Mesodermal cell (in vitro differentiated cells): ENCODE data around the gene CHD5.

Experiments used
- H3K27ac ChIP-seq: 2 replicates; pipeline ENCODE4 v1.7.0; 2013; ENCODE audit warnings: mild to moderate bottlenecking, low read depth, low read length, moderate library complexity; ENCODE audit not compliant: severe bottlenecking
- H3K36me3 ChIP-seq: 2 replicates; pipeline ENCODE4 v1.7.1; 2013; ENCODE audit warnings: mild to moderate bottlenecking, low read length, moderate library complexity; ENCODE audit not compliant: control insufficient read depth, insufficient read depth
- H3K4me1 ChIP-seq: one replicate; pipeline ENCODE4 v1.7.1; 2013; ENCODE audit warnings: mild to moderate bottlenecking, low read length; ENCODE audit not compliant: insufficient read depth, control insufficient read depth, poor library complexity, severe bottlenecking
- H3K4me3 ChIP-seq: 2 replicates; pipeline ENCODE4 v1.7.0; 2013; ENCODE audit warnings: low read length, control low read depth, mild to moderate bottlenecking; ENCODE audit not compliant: insufficient read depth, poor library complexity, severe bottlenecking; ENCODE audit errors: extremely low read depth
- H3K9me3 ChIP-seq: 2 replicates; pipeline ENCODE4 v1.7.1; 2013; ENCODE audit warnings: mild to moderate bottlenecking, low read length, moderate library complexity; ENCODE audit not compliant: control insufficient read depth
- WGBS, 2 experiments: methylation state at CpG; one replicate each; pipeline ENCODE4 v1.1.5; 2013; ENCODE audit warnings: missing lambda C conversion rate in 2 of 2; ENCODE audit not compliant: insufficient coverage in 2 of 2; 5-methylcytosine and 5-hydroxymethylcytosine counted together

CHD5 gene

DNA sequence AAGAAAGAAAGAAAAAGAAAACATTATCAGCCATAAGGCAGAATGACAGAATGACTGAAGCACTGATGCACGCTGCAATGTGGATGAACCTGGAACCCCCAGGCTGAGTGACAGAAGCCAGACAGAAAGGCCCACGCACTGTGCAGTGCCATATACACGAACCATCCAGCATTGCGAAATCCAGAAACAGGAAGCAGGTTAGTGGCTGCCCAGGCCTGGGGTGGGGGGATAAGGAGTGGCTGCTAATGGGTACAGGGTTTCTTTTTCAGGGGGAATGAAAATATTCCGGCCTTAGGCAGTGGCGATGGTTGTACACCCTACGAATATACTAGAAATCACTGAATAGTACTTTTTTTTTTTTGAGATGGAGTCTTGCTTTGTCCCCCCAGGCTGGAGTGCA is 57.0 kb downstream of the CHD5 start:
- H3K27ac ChIP-seq: no peak overlapping the region
- H3K4me1 ChIP-seq: no peaks in the 10 kb centered on the region
- no peaks in the 10 kb centered on the region for H3K9me3 ChIP-seq
- no peak overlapping the region for H3K4me3 ChIP-seq
- H3K36me3 ChIP-seq: no peaks in the 10 kb centered on the region
- 93 to 97% methylated on average over 5 of the region's 7 CpGs for WGBS, 2 experiments

- Histone ChIP-seq H3K36me3 (no peaks in the 10 kb centered on the region), H3K4me1 (no peaks in the 10 kb centered on the region), H3K9me3 (no peaks in the 10 kb centered on the region), H3K4me3 (no peak overlapping the region), H3K27ac (no peak overlapping the region)
- WGBS, 2 experiments: 94 to 97% methylated on average over 14 to 17 of the region's 17 CpGs
Observed at GRCh38 chr1:6121651-6122370, 58.3 kb downstream of the CHD5 start.

- 89 to 91% methylated on average over 15 to 17 of the region's 18 CpGs for WGBS, 2 experiments
- Histone ChIP-seq H3K36me3 (no peaks in the 10 kb centered on the region), H3K27ac (no peak overlapping the region), H3K4me3 (no peak overlapping the region), H3K9me3 (no peaks in the 10 kb centered on the region), H3K4me1 (no peaks in the 10 kb centered on the region)
Observed at GRCh38 chr1:6121021-6121421, 59.1 kb downstream of the CHD5 start.

DNA sequence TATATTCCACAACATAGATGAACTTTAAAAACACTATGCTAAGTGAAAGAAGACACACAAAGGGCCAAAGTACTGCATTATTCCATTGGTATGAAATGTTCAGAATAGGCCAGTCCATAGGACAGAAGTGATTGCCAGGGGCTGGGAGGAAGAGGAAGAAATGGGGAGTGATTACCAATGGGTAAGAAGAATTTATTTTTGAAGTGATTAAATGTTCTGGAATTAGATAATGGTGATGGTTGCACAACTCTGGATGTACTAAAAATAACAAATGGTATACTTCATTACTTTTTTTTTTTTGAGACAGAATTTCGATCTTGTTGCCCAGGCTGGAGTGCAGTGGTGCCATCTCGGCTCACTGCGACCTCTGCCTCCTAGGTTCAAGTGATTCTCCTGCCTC is 61.7 kb downstream of the CHD5 start:
- WGBS, 2 experiments: no CpG with 5 or more reads among the region's 3 CpGs
- no peak overlapping the region for H3K27ac ChIP-seq
- no peaks in the 10 kb centered on the region for H3K36me3 ChIP-seq
- no peaks in the 10 kb centered on the region for H3K9me3 ChIP-seq
- no peak overlapping the region for H3K4me3 ChIP-seq
- no peaks in the 10 kb centered on the region for H3K4me1 ChIP-seq

GRCh38 chr1:6117624-6118023 is 62.5 kb downstream of the CHD5 start:
- Histone ChIP-seq H3K4me3 (no peak overlapping the region), H3K36me3 (no peaks in the 10 kb centered on the region), H3K27ac (no peak overlapping the region), H3K9me3 (no peaks in the 10 kb centered on the region), H3K4me1 (no peaks in the 10 kb centered on the region)

DNA sequence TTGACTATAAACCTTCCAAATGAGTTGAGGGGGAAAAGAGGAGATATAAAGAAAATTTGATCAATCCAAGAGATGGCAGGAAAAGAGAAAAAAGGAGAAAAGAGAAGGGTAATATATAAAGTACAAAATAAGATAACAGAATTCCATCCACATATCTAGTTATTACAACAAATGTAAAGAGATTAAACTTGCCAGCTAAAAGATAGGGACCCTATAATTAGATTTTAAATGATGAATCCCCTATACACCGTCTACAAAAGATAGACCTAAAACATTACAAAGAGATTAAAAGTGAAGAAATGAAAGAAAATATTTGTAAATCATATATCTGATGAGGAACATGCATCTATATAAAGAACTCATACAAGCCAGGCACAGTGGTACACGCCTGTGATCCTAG is 63.1 kb downstream of the CHD5 start:
- Histone ChIP-seq H3K9me3 (no peaks in the 10 kb centered on the region), H3K36me3 (no peaks in the 10 kb centered on the region), H3K27ac (no peak overlapping the region), H3K4me3 (no peak overlapping the region), H3K4me1 (no peaks in the 10 kb centered on the region)
- WGBS, 2 experiments: no CpG with 5 or more reads among the region's 2 CpGs

DNA sequence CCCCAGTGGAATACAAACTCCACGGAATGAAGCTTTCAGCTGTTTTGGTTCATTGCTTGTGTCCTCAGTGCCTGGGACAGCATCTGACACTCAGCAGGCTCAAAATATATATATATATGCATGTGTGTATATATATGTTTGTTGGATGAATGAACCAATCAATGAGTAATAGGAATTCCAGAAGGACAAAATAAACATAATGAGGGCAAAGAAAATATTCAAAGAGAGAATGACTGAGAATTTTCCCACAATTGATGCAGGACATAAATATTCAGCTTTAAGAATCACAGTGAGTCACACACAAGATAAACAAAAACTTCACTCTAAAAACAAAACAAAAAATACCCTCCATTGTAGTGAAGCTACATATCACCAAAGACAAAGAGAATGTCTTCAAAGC is 64.0 kb downstream of the CHD5 start:
- no CpG with 5 or more reads among the region's 1 CpG for WGBS, 2 experiments
- no peak overlapping the region for H3K4me3 ChIP-seq

DNA sequence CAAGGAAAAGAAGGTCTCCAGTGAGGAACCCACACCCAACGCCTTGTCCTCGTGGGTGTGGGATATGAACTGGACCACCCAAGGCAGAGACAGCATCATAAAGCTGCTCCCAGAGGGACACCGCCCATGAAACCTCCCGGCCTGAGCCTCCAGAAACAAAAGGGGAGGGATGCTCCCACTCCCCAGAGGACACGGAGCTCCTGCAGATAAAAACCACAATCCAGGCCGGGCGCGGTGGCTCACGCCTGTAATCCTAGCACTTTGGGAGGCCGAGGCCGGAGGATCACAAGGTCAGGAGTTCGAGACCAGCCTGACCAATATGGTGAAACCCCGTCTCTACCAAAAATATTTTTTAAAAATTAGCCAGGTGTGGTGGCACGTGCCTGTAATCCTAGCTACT is 66.4 kb downstream of the CHD5 start:
- 90 to 91% methylated on average over 13 to 14 of the region's 14 CpGs for WGBS, 2 experiments
- Histone ChIP-seq H3K9me3 (no peaks in the 10 kb centered on the region), H3K36me3 (no peaks in the 10 kb centered on the region), H3K4me1 (no peaks in the 10 kb centered on the region), H3K4me3 (no peak overlapping the region), H3K27ac (no peak overlapping the region)

More for the DNA sequence above, 64.0 kb downstream of the CHD5 start:
- Histone ChIP-seq H3K36me3 (no peaks in the 10 kb centered on the region), H3K4me1 (no peaks in the 10 kb centered on the region), H3K9me3 (no peaks in the 10 kb centered on the region), H3K27ac (no peak overlapping the region)

DNA sequence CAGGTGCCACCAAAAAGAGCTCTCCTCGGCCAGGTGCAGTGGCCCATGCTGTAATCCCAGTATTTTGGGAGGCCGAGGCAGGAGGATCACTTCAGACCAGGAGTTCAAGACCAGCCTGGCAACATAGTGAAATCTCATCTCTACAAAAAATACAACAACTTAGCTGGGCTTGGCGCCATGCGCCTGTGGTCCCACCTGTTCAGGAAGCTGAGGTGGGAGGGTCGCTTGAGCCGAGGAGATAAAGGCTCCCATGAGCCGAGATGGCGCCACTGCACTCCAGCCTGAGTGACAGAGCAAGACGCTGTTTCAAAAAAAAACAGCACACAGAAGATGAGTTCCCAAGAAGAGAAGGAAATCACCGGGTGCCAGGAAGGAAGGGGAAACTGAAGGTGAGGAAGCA is 67.0 kb downstream of the CHD5 start:
- Histone ChIP-seq H3K36me3 (no peaks in the 10 kb centered on the region), H3K27ac (no peak overlapping the region), H3K4me1 (no peaks in the 10 kb centered on the region), H3K9me3 (no peaks in the 10 kb centered on the region), H3K4me3 (no peak overlapping the region)
- 92 to 96% methylated on average over 10 of the region's 10 CpGs for WGBS, 2 experiments

DNA sequence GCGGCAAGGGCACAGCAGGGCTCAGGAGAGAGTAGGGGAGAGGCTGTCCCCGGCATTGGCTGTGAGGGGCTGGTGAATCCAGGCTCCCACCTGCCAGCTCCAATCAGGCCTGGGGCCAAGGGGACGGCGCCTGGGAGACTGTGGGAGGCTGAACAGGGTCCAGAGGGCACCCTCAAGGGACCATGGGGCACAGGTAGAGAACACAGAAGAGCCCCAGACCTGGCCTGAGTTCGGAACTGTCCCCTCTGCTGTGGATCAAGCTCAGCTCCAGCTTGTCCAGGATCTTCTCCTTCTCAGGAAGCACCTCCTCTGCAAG is 67.5 kb downstream of the CHD5 start:
- H3K27ac ChIP-seq: no peak overlapping the region
- no peaks in the 10 kb centered on the region for H3K36me3 ChIP-seq
- WGBS, 2 experiments: 78 to 89% methylated on average over 3 to 4 of the region's 5 CpGs
- no peak overlapping the region for H3K4me3 ChIP-seq
- H3K9me3 ChIP-seq: no peaks in the 10 kb centered on the region
- no peaks in the 10 kb centered on the region for H3K4me1 ChIP-seq

DNA sequence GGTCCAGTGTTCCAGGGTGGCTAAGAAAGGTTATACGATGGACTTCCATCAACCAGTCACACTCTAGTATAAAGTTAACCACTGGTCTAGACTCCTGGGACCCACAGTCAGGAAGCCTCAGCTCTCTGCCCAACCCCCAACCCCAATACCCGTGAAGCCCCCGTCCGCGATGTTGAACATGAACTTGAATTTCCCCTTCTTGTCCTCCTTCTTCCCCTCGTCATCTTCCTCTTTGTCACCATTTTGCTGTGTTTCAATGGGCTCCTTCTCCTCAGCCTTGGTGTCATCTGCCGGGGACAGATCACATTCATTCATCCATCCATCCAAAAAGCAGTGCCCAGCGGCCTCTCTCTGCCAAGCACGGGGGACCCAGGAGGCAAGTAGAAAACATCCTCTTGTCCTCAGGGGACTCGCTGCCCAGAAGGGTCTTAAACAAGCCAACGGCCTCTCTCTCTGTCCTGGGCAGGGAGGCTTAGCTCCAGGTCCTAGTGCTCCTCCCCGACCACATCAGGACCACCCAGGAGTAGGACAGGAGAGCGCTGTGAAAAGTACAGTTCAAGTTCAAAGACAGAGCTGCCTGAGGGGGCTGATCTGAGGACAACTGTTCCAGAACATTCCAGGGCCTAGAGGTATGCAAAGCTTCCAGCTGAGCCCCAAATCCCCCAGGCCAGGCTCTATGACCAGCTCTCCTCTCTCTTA is 68.0 kb downstream of the CHD5 start:
- H3K4me3 ChIP-seq: no peak overlapping the region
- no peaks in the 10 kb centered on the region for H3K4me1 ChIP-seq
- WGBS, 2 experiments: 82 to 87% methylated on average over 11 to 13 of the region's 13 CpGs
- H3K9me3 ChIP-seq: no peaks in the 10 kb centered on the region
- no peaks in the 10 kb centered on the region for H3K36me3 ChIP-seq
- H3K27ac ChIP-seq: no peak overlapping the region
